Hematopoietic multipotent progenitor cell treated with erythropoietin and hydrocortisone succinate and interleukin-3 and kit ligand, for 8 days (in vitro differentiated cells): Measurements from ENCODE around the gene MCC.
"Not testable (repeated sequence)": the region's sequence is repeated elsewhere in the genome, so short reads cannot be mapped to it uniquely, and the experiment has no call there.

ENCODE experiments used
- DNase-seq: peaks from one replicate; pipeline ENCODE4 v3.0.0-alpha.2; 2015

Gene MCC

DNA sequence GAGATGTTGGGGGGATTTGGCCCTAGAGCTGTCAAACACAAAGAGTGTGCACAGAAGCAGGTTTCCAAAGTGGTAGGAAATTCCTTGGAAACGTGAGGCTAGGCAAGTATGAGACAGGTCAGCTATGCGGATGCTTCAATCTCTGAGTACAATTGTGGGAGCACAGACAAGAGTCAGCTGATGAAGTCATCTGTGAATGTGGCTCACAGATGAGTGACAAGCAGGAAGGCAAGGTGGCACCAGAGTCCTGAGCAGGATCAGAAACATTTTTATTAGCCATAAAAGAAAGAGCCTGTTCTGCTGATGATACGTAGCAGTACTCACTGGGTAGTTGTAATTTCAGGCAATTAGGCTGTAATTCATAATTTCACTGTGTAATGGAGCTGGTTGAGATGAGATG lies 394.7 kb downstream of the MCC start:
- DNase-seq = no peak

DNA sequence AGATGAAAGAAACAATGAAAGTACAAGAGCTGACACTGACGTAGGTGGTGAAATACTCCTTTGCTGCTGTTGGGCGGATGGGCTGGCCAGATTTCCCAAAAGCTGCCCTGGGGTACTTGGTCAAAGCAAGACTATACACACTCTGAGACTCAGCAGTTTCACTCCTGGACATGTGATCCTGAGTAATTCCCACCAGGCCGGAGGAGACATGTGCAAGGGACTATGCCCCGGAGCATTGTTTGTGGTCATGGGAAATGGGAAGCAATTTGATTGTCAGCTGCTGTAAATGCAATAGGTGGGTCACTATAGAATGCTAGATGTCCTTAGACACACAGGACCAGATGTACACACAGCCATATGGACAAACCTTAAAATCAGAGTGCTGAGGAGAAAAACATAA lies 395.6 kb downstream of the MCC start:
- no peak for DNase-seq

DNA sequence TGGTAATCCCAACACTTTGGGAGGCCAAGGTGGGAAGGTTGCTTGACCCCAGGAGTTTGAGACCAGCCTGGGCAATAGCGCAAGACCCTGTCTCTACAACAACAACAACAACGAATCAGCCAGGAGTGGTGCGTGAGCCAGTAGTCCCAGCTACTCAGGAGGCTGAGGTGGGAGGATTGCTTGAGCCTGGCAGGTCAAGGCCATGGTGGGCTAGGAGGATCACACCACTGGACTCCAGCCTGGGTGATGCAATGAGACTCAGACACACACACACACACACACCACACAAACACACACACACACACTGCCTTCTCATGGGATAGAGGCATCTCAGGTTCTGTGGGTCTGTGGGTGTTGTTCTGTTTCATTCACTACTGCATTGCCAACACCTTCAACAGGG lies 396.6 kb downstream of the MCC start:
- DNase-seq = no peak

DNA sequence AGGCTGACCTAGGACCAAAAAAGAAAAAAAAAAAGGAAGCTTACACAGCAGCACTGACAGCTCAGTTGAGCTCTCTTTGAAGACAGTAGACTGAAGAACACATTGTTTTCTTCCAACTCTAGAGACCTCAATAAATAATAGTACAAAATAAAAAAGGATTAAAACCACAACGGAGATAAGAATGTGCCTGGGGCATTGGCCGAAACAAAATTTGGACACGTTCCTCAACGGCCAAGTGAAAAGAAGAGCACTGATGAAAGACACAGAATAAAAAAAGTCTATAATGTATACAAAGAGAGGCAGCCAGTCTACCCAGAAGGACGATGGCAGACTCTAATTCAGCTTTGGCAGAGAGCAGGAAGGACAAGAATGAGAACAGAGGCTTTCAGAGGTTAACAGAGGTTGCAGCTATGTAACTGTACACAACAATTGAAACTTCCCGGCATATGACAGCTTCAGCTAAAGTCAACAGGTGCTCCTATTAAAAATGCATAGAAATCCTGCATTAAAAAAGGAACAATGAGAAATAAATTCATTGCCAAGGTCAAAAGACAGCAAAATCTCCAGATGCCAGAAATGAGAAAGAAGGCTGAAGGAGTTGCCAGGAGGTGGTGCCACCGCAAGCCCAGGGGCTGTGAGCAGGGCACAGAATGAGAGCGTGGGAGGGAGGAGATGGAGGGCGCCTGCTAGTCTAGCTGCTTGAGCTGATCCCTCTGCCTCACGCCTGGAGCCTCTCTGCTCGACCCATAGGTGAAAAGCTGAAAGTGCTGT lies 397.7 kb downstream of the MCC start:
- DNase-seq = no peak

- DNase-seq = no peak
Measured at GRCh38 chr5:113089653-113090335, 398.5 kb downstream of the MCC start.

GRCh38 chr5:113087976-113088514 lies 400.2 kb downstream of the MCC start:
- DNase-seq = no peak

DNA sequence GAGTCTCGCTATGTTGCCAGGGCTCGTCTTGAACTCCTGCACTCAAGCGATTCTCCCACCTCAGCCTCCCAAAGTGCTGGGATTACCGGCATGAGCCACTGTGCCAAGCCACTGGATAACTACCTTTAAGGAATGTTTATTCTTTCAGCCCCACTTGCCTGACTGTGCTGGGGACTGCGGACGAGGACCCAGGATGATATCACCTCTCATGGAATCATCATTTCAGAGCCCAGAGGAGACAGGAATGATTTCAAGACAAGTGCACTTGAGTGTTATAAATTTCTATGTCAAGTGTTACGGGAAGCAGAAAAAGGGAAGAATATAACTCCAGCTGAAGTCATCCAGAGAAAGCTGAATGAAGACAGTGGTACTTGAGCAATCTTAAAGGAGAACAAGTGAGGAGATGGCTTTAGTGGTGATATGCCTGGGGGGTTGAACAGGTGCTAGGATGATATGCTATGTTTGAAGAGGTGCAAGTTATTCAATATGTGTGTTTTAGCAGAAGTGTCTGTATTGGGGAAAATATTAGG lies 402.3 kb downstream of the MCC start:
- no peak for DNase-seq

DNA sequence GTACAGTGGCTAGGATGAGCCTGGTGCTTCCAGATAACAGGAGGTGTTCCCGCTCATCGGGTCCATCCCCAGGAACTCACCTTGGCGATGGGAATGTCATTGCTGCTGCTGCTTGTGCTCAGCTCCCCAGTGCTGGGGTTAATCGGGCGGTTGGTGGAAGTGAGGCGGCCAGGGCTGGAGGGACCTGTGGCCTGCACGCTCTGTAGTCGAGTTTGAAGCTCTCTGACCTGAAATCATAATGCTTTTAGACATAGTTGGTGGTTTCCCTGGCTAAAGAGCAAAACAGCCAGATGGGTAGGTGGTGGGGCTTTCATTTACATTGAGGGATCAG lies 403.2 kb downstream of the MCC start:
- no peak for DNase-seq

DNA sequence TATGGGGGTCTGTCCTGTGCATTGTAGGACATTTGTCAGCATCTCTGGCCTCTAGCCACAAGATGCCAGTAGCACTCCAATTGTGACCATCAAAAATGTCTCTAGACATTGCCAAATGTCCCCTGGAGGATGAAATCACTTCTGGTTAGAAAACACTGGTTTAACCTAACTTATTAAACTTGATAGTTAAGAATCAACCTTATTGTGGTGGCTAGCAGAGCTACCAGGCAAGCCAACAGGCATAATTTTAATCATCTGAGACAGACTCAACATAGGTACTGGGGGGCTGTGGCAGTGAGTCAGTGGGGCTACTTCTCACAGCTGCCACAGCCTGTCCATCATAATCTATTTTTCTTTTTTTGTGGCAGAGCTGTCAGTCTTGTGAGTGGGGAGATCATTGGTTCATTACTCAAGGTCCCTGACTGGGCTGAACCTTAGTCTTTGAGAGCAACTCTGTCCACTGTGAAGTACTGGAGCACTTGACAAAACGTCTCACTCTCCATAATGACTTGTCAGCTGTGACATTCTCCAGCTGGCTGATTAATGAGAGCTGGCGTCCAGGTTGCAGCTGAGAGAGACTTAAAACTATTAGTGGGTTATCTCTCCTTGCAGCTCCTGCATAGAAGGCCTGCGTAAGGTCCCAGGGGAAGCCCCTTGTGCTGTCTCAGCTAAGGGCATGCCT lies 403.7 kb downstream of the MCC start:
- DNase-seq = no peak

DNA sequence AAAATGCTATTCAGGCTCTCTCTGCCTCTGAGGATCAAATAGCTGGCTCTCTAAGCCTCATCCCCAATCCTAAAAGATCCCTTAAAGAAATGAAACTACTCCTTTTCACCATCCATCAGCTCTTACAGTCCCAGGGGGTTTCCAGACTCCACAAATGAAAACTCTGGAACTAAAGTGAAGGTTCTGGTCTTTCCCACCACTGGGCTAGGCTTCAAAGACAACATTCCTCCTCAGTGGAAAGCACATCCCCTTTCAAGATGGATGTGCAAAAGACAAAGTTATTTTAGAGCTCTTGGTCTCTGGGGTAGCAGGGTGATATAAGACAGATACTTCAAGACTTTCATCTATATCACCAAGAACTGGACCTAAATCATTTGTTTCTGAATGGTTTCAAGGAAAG lies 404.8 kb downstream of the MCC start:
- no peak for DNase-seq

- DNase-seq = no peak
Measured at GRCh38 chr5:113082547-113082905, 405.7 kb downstream of the MCC start.

- DNase-seq = no peak
Measured at GRCh38 chr5:113081881-113082546, 406.2 kb downstream of the MCC start.

DNA sequence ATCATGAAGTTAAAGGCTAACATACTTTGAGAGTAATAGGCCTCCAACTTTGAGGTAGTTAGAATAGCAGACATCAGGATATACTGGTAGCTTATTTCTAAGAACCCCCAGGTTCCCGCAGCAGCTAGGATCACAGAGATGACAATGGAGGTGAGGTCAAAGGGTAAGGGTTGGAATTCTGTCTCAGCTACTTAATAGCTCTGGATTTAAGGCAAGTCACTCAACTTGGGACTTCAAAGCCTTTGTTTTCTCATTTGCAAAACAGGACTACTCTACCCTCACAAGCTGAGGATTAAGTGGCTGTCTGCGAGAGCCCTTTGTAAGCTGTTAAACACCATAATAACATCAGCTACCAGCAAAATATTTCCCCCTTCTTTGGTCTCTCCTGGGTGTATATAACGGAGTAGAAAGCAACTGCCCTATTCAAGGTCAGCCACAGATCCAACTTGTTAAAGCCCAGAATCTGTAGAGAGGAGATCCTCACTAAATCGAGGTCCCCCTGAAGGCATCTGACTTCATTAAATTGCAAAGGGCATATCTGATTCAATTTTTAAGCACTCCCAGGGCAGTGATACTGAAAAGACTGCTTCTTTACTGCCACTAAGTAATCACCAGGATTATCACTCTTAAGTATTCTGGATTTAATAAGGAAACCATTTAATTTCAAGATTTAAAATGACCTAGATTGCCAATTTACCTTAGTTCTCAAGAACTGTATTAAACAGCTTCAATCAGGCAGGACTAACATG lies 407.0 kb downstream of the MCC start:
- no peak for DNase-seq

- not testable (repeated sequence) for DNase-seq
Measured at GRCh38 chr5:113076649-113077048, 411.6 kb downstream of the MCC start.

GRCh38 chr5:113075019-113075418 lies 413.2 kb downstream of the MCC start:
- no peak for DNase-seq

- not testable (repeated sequence) for DNase-seq
Measured at GRCh38 chr5:113073629-113074034, 414.6 kb downstream of the MCC start.

DNA sequence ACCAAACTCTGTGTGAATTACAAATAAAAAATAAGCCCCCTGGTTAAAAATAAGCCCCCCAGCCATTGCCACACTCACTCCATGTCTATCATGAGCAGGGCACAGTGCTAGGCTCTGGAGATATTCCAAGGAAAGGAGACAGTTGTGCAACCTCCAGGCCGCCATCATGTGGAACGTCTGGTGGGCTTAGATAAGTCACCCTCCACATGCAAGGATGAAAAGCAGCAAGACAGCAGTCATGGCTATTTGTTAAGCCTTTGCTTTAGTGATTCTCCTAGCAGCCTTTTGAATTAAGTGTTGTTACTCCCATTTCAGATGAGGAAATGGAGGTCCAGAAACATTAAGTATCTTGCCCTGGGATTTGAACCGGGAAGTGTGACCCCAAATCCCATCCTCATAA lies 416.9 kb downstream of the MCC start:
- DNase-seq = no peak

DNA sequence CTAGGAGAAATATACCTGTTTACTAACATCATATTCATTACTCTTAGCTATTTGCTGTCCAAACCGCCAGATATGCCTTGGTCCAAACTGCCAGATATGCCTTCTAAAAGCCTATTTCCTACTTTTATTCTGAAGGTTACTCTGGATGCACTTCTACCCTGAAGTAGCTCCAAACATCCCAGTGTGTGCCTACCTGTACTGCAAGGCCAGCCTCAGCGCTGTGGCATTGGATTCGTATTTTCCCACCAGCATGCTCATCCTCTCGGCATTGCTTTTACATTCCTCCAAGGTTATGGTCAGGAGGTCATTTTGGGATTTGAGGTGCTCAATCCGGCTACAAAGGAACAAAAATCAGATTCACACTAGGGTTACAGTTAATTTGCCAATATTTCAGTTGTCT lies 417.4 kb downstream of the MCC start:
- DNase-seq = no peak

GRCh38 chr5:113068559-113068958 lies 419.7 kb downstream of the MCC start:
- DNase-seq = no peak

GRCh38 chr5:113067635-113068344 lies 420.5 kb downstream of the MCC start:
- DNase-seq = no peak

- DNase-seq = no peak
Measured at GRCh38 chr5:113065626-113066025, 422.6 kb downstream of the MCC start.

- DNase-seq = no peak
Measured at GRCh38 chr5:113064806-113065205, 423.4 kb downstream of the MCC start.
